T-helper 2 cell treated with Interferon-gamma antibody and Interleukin-4, amounts not matched to agents 100 ng/mL and 5 ng/mL, for 36 hours (primary cell): ENCODE measurements around the gene GPS2. TPM values are rescaled to one million over a fixed set of nuclear protein-coding genes. Genes with fewer than 3 reads are reported as not detected.

Experiments used
- intact Hi-C: fragments of 100-400 bp; cut with micrococcal nuclease; formaldehyde crosslinking; loops from one replicate; pipeline ENCODE4 v1.15.1; 2023
- total RNA-seq: library from RNA; stranded (reverse); gene quantifications from 2 replicates; pipeline ENCODE4 v1.2.3, GENCODE V29; 2022

Gene GPS2
- total RNA-seq, 1 donor from 2014 or later, result 83.2 TPM

DNA sequence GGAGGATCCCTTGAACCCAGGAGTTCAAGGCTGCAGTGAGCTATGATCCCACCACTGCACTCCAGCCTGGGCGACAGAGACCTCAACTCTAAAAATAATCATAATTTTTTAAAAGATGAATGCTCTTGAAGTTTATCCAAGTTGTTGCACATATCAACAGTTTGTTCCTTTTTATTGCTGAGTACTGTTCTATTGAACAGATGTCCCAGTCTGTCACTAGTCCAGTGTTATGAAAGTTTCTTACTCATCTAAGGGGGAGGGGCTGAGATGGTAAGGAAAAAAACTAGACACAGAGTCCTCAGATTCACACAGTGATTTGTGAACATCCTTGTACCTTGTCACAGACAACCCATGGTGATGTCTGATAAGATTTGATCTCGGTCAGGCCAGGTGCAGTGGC lies 25.0 kb upstream of the GPS2 start:
- intact Hi-C loops, result no loop called here

DNA sequence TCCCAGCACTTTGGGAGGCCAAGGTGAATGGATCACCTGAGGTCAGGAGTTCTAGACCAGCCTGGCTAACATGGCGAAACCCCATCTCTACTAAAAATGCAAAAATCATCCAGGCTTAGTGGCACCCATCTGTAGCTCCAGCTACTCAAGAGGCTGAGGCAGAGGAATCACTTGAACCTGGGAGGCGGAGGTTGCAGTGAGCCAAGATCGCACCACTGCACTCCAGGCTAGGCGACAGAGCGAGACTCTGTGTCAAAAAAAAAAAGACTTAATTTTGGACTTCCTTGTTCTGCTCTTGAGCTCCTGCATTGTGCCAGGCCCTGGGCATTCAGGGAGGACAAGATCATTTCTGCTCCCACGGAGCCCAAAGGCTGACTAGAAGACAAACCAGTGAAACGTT lies 22.4 kb upstream of the GPS2 start:
- intact Hi-C loops, result loop anchor here (2.0 to 10.0 kb wide), 2 partner anchors 13 to 347 kb away; partner anchors contain the start of genes TP53 and WRAP53

GRCh38 chr17:7336240-7337175 lies 21.3 kb upstream of the GPS2 start, which contains the start of gene ACAP1:
Gene ACAP1, plus strand, starts transcription at chr17:7336529. Its CDS starts 206 bp downstream, at chr17:7336735.
- intact Hi-C loops, result loop anchor here (2.0 to 10.0 kb wide), 2 partner anchors 14 to 348 kb away; partner anchors contain the start of genes TP53 and WRAP53

DNA sequence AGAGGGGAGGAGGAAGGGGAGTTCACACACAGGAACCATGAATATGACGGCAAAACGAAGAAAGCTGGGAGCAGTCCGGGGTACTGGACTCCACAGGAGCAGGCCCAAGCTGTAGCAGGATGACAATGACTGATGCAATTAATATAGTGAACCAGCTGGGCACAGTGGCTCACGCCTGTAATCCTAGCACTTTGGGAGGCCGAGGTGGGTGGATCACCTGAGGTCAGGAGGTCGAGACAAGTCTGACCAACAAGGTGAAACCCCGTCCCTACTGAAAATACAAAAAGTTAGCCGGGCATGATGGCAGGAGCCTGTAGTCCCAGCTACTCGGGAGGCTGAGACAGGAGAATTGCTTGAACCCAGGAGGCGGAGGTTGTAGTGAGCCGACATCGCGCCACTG lies 20.6 kb upstream of the GPS2 start:
- intact Hi-C loops, result loop anchor here (2.0 to 10.0 kb wide), 2 partner anchors 15 to 349 kb away; partner anchors contain the start of genes TP53 and WRAP53

DNA sequence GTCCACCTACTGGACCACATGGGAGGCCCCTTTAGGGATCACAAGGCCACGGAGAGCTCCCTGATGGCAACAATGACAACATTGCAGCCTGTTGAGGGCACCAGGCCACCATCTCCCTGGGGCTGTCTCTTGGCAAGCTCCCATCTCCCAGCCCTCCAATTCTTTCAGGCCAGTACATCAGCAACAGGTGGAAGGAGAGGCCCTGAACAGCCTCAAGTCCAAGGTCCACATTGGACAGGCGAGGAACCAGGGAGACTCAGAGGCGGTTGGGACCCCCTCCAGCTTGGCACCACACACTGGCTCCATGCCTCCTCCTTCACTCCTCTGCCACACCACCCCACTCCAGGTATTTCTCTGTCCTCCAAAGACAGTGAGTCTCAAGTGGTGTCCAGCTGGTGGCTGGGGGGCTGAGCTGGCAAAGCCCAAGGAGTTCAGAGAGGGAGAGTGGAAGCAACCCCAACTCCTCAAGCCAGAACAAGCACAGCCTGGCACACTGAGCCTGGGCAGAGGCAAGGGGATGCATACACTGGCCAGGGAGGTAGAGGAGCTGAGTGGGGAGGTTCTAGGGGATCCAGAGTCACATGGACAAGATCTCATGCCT lies 19.9 kb upstream of the GPS2 start:
- intact Hi-C loops, result loop anchor here (10.0 kb wide), 1 partner anchor 350 kb away; the partner anchor contains the start of genes TP53 and WRAP53

DNA sequence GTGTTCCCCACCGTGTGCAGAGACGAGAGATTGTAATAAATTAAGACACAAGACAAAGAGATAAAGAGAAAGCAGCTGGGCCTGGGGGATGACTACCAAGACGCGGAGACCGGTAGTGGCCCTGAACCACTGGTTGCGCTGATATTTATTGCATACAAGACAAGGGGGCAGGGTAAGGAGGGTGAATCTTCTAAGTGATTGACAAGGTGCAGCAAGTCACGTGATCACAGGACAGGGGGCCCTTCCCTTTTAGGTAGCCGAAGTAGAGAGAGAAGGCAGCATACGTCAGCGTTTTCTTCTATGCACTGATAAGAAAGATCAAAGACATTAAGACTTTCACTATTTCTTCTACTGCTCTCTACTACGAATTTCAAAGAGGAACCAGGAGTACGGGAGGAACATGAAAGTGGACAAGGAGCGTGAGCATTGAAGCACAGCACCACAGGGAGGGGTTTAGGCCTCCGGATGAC lies 17.5 kb upstream of the GPS2 start:
- intact Hi-C loops, result loop anchor here (10.0 kb wide), 1 partner anchor 352 kb away; the partner anchor contains the start of genes TP53 and WRAP53

DNA sequence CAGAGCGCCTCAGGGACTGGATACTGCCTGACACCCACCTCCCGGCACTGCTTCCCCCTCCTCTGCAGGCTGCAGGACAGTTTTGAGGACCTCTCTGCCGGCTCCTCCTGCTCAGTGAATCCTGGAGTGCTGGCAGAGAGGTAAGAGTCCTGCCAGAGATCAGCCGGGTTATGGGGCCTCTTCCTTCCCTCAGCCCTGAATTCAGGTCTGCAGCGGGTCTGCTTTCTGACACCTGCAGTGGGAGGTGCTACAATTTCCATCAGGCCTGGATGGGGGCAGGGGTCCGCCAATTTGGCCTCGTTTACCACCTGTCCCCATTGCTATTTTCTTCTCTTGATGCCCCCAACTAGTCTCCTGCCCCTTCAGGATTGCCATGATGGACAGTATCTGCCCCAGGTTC lies 17.0 kb upstream of the GPS2 start:
- intact Hi-C loops, result loop anchor here (10.0 kb wide), 1 partner anchor 353 kb away; the partner anchor contains the start of genes TP53 and WRAP53

GRCh38 chr17:7330638-7331015 lies 15.5 kb upstream of the GPS2 start:
- intact Hi-C loops, result loop anchor here (10.0 kb wide), 1 partner anchor 354 kb away; the partner anchor contains the start of genes TP53 and WRAP53

DNA sequence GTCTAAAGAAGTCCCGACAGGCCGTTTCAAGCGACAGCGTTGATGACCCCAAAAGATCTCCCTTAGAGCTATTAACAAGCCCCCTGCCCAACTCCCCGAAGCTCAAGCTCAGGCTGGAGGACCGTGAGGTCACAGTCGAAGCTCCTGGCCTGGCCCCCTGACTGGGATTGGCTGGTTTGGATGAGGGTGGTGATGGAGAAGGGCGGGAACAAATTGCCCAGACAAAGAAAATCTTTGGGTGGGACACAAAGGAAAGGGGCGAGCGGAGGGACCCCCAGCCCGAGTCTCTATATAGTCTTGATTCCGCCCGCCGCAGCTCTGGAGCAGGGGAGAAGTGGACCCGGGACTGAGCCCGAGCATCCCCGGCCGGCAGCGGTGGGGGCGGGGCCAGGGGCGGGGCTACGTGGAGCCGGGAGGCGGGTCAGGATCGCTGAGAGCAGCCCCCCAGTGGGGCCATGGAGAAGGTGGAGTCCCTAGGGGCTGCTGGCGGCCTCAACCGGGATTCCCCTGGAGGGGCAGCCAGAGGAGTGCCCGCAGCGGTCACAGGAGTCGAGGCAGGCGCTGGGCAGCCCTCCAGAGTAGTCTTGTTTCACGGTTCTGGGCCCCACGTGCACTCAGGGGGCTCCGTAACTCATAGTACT lies 15.0 kb upstream of the GPS2 start:
- intact Hi-C loops, result loop anchor here (1.0 to 10.0 kb wide), 5 partner anchors 15 to 355 kb away; partner anchors contain the start of genes FGF11, GPS2, TMEM102 and TP53

GRCh38 chr17:7329374-7329996 lies 14.3 kb upstream of the GPS2 start:
- intact Hi-C loops, result loop anchor here (1.0 to 5.0 kb wide), 4 partner anchors 15 to 108 kb away; partner anchors contain the start of genes FGF11, GPS2 and TMEM102

- intact Hi-C loops, result loop anchor here (1.0 to 5.0 kb wide), 4 partner anchors 14 to 108 kb away; partner anchors contain the start of genes FGF11, GPS2 and TMEM102
Observed at GRCh38 chr17:7328840-7329373, 13.7 kb upstream of the GPS2 start, which contains the start of gene NEURL4. Gene NEURL4, minus strand, starts transcription at chr17:7329335. Its CDS starts 23 bp downstream, at chr17:7329312.

- intact Hi-C loops, result loop anchor here (2.0 to 5.0 kb wide), 3 partner anchors 13 to 109 kb away; partner anchors contain the start of genes FGF11, GPS2 and TMEM102
Observed at GRCh38 chr17:7328009-7328408, 12.8 kb upstream of the GPS2 start.

- intact Hi-C loops, result loop anchor here (5.0 kb wide), 1 partner anchor 110 kb away; the partner anchor contains the start of genes FGF11 and TMEM102
Observed at GRCh38 chr17:7327501-7327900, 12.3 kb upstream of the GPS2 start.

DNA sequence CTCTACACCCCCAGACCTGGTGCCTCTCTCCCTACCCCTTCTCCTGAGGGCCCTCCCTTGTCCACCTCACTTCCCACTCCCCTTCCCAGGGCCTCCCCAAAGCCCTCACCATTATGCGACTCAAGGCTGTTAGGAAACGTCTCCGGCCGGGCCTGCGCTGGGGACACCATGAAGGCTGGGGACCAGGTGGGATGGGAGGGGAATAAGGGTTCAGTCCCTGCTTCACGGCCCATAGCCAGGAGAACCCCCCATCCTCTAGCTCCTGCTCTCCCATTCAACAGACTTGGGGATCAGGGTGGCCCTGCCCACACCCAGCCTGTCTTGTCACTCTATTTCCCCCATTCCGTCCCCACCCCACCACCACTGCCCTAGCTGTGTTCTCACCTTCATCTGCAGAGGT lies 11.9 kb upstream of the GPS2 start:
- intact Hi-C loops, result loop anchor here (5.0 kb wide), 1 partner anchor 110 kb away; the partner anchor contains the start of genes FGF11 and TMEM102

GRCh38 chr17:7326186-7326585 lies 11.0 kb upstream of the GPS2 start:
- intact Hi-C loops, result loop anchor here (5.0 kb wide), 1 partner anchor 111 kb away; the partner anchor contains the start of genes FGF11 and TMEM102

- intact Hi-C loops, result loop anchor here (5.0 kb wide), 1 partner anchor 112 kb away; the partner anchor contains the start of genes FGF11 and TMEM102
Observed at GRCh38 chr17:7325031-7325528, 9.9 kb upstream of the GPS2 start.

DNA sequence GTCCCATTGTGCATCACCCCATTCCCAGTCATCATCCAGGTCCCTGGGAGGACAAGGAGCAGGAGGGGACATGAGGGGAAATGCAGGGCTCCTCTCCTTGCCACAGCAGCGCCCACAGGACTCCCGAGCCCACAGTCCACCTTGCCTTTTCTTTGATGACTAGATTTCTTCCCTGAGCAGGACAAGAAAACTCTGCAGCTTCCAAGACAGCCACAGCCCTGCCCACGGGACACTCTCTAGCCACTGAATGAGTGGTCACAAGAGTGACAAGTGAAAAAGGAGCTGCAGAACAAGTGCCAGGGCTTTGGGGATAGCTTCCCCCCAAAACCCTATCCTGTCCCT lies 9.2 kb upstream of the GPS2 start:
- intact Hi-C loops, result no loop called here

GRCh38 chr17:7323731-7324437 lies 8.7 kb upstream of the GPS2 start:
- intact Hi-C loops, result no loop called here
